ENCODE measurements around the gene PNPLA1.

PNPLA1 gene

DNA sequence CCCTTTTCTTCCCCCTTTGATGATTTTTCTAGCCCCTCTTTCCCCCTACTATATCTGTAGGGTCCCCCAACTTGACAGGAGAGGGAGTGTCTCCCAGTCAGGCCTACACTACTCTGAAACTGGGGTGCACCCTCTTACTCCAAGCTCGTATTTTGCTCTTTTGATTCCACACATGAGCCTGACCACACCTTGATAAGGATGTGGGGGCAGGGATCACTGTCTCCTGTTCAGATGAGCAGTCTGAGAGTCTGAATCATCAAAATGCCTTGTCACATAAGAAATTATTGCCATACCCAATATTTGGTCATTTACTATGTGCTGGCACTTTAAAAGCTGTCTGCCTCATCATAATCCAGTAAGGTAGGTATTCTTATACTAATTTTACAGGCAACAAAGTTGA lies 15.9 kb downstream of the PNPLA1 start:
- TF ChIP-seq, protein P1, sequence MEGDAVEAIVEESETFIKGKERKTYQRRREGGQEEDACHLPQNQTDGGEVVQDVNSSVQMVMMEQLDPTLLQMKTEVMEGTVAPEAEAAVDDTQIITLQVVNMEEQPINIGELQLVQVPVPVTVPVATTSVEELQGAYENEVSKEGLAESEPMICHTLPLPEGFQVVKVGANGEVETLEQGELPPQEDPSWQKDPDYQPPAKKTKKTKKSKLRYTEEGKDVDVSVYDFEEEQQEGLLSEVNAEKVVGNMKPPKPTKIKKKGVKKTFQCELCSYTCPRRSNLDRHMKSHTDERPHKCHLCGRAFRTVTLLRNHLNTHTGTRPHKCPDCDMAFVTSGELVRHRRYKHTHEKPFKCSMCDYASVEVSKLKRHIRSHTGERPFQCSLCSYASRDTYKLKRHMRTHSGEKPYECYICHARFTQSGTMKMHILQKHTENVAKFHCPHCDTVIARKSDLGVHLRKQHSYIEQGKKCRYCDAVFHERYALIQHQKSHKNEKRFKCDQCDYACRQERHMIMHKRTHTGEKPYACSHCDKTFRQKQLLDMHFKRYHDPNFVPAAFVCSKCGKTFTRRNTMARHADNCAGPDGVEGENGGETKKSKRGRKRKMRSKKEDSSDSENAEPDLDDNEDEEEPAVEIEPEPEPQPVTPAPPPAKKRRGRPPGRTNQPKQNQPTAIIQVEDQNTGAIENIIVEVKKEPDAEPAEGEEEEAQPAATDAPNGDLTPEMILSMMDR (IDR thresholded peaks at IDR 0.05; ENCODE audit: low read depth, low read length) = no peak
- no peak overlapping the region for H3K4me3 ChIP-seq (ENCODE audit: low read depth, low read length)

DNA sequence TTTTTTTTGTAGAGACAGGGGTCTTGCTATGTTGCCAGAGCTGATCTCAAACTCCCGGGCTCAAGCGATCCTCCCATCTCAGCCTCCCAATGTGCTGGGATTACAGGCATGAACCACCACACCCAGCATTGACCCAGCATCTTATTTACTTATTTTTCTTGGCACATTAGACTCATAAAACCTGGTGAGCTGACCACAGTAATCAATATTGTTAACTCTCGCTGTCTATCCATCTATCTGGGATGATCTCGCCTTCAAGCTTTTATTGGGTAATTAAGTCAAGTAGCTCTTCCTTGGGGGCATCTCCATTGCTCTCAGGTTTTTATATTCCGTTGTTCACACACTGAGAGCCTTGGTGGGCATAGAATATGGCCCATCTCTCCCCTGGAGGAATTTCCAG lies 17.0 kb downstream of the PNPLA1 start:
- H3K4me3 ChIP-seq (ENCODE audit: low read depth, low read length) = no peak overlapping the region
- TF ChIP-seq, protein P1 (IDR thresholded peaks at IDR 0.05; ENCODE audit: low read depth, low read length) = no peak

DNA sequence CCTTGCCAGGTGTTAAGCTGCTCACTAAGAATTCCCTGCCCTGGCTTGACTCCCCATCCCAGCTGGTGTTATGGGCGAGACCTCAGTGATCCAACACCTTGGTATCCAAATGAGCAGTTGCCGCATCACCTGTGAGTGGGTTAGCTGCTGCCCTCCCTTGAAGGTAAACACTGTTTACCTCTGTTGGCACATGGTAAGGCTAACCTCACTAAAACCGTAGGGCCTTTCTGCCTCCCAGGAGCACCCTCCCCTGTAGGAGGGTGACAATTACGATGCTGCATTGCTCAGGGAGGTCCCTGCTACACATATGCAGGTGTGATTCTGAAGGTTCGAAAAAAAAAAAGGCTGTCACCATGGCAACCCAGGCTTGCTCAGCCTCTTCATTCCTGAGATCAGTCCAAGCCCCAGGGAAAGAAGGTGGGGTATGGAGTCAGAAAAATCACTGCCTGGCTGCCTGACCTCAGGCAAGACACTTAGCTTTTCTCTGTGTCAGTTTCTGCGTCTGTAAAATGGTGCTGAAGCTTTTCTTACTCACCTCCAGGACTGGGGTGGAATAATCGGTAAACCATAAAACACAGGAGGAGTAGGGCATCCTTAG lies 19.5 kb downstream of the PNPLA1 start:
- TF ChIP-seq, protein P1 (IDR thresholded peaks at IDR 0.05; ENCODE audit: low read depth, low read length) = no peak

DNA sequence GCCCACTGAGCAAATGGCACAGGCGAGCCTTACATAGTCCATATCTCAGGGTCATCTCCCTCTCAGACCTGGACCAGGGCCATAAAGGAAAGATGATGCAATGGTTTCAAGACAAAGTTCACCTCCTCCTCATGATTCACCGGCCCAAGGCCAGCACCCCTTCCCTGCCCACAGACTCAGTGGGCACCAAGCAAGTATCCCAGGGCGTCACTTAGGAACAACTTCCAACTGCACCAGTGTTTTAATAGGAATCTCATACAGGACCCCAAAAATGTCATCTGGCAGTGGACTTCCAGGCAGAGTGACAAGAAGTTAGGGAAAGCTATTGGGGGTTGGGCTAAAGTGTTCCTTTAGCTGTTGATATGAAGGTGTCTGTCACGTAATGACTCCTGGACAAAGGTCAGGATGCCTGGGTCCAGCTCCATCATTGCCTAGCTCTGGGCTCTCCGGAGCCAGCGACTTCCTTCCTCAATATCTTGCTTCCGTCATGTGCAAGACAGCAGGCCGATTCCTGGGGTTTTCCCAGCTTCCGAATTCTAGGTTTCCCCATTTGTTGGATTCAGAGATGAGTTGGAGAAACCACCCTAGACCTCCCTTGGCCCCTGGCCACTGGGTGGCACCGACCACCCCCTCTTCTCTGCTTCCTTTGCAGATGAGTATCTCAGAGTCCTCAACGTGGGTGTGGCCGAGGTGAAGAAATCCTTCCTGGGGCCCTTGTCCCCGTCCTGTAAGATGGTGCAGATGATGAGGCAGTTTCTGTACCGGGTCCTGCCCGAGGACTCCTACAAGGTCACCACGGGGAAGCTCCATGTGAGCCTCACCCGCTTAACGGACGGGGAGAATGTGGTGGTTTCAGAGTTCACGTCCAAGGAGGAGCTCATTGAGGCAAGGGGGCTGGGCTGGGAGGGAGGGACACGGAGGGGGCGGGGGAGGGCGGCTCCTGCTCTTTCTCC lies 21.1 kb downstream of the PNPLA1 start:
- no peak overlapping the region for H3K4me3 ChIP-seq (ENCODE audit: low read depth, low read length)
- TF ChIP-seq, protein P1 (IDR thresholded peaks at IDR 0.05; ENCODE audit: low read depth, low read length) = no peak

More for the DNA sequence above, 19.5 kb downstream of the PNPLA1 start:
- no peak overlapping the region for H3K4me3 ChIP-seq (ENCODE audit: low read depth, low read length)

DNA sequence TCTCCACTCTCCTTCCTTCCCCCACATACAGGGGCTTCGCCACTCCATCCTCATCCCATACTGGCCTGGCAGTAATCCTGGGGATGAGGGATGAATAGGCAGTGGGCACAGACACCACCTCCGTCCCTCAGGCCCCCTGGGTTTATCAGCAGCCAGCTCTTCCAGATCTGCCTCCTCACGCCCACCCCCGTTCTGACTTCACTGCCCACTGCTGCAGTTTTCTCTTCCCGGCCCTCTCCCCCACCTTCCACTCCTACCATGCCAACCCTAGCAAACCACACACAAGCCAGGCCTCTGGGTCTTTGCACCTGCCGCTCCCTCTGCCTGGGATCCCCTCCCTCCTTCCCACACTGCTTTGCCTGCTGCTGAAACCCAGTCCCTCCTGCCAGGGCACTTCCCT lies 22.3 kb downstream of the PNPLA1 start:
- TF ChIP-seq, protein P1 (IDR thresholded peaks at IDR 0.05; ENCODE audit: low read depth, low read length) = no peak
- H3K4me3 ChIP-seq (ENCODE audit: low read depth, low read length) = no peak overlapping the region

DNA sequence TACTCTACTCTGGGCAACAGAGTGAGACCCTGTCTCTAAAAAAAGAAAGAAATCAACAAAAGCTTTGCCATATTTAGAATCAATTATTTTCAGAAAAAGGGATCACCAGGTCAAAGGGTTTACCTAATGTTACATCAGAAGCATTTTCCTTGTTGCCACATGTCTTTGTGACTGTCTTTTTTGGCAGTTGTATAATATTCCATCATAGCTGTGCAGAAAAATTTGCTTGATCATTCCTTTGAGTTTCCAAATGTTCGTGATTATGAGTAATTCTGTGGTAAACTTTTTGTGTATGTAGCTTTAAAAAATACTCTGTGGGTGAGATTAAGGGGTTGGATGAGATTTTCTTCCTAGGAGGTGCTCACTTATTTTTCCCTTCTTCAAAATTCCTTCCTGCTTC lies 26.4 kb downstream of the PNPLA1 start:
- H3K4me3 ChIP-seq (ENCODE audit: low read depth, low read length) = no peak overlapping the region
- TF ChIP-seq, protein P1 (IDR thresholded peaks at IDR 0.05; ENCODE audit: low read depth, low read length) = no peak

DNA sequence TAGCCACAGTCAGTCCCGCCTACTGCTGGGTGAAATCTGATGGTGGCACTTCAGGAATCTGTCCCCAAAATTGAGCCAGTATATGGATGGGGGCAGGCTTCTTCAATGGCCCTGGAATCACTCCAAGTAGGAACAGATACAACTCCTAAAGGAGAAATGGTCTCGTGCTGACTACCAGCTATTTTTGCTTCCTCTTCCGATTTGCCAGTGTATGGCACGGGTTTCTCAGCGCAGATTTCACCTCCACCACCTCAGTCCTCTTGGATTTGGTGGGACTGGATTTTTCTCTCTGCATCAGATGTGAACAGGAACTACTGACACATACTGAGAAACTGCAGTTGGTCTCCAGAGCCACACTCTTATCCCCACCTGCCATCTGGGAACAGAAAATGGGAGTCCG lies 27.2 kb downstream of the PNPLA1 start:
- TF ChIP-seq, protein P1 (IDR thresholded peaks at IDR 0.05; ENCODE audit: low read depth, low read length) = no peak
- no peak overlapping the region for H3K4me3 ChIP-seq (ENCODE audit: low read depth, low read length)

Data from WI38 (cell line).